GM18508 (cell line): Measurements from ENCODE around the gene CLDN19.
"Not testable (repeated sequence)": the region's sequence is repeated elsewhere in the genome, so short reads cannot be mapped to it uniquely, and the experiment has no call there.

Experiments used
- ATAC-seq: cut with Tn5 transposase; IDR thresholded peaks from one replicate; pipeline ENCODE4 v1.9.1; 2021; ENCODE audit warnings: moderate number of reproducible peaks; ENCODE audit not compliant: insufficient read depth, unreplicated experiment

Gene CLDN19

DNA sequence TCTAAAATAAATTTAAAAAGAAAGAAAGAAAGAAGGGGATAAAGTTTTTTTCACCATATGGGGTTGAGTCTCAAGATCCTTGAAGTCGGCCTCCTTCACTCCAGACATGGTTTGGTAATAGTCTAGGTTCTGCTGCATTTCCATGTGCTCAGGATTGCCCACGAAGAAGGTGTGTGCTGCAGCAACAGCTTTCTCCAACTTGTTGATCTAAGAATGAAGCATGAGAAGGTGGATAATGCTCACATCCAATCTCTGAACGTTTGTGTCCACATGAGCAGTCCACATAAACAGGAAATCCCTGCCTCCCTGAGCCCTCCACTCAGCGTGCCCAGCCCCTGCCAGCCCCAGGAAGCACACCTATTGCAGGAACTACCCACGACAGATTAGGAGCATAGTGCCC is 22.2 kb upstream of the CLDN19 start:
- no peak for ATAC-seq

DNA sequence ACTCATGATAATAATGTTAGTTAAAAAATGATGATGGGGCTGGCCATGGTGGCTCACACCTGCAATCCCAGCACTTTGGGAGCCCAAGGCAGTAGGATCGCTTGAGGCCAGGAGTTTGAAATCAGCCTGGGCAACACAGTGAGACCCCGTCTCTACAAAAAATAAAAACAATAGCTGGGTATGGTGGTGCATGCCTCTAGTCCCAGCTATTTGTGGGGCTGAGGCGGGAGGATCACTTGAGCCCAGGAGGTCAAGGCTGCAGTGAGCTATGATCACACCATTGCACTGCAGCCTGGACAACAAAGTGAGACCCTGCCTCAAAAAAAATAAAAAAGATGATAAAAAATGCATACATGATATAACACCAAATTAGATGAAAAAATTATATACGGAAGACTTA is 21.5 kb upstream of the CLDN19 start:
- ATAC-seq, result no peak

DNA sequence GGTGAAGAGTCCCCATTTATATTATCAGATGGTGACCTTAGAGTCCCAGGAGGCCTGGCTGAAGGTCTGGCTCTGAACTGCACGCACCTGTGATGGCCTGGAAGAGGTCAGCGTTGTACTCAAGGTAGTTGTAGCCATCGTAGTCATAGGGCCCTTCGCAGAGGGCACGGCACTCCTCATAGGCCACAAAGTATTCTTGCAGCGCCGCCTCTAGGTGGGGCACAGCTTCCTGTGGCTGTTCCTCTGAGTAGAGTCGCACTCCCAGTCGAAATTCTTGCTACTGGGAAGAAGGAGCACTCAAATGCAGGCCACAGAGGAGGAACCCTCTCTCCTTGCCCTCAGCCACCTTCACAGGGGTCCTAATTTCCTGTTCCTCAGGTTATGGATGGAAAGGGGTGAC is 19.1 kb upstream of the CLDN19 start:
- ATAC-seq, result no peak

DNA sequence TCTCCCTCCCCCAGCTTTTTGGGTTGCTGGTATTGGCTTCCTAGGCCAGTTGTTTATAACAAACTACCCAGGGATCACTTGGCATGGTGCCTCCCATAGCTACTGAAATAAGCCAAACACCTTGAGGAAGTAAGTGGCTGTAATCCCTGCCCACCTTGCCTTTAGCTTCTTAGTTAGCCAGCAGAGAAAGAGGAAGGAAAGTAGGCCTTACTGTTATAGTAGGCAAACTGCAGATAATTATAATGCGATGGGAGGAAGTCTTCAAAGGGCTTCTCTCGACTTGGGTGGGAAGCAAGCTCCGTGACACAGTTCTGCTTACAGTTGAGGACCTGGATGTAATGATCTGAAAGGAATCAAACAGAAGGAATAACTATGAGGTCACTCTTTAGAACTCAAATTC is 18.6 kb upstream of the CLDN19 start:
- ATAC-seq, result no peak

DNA sequence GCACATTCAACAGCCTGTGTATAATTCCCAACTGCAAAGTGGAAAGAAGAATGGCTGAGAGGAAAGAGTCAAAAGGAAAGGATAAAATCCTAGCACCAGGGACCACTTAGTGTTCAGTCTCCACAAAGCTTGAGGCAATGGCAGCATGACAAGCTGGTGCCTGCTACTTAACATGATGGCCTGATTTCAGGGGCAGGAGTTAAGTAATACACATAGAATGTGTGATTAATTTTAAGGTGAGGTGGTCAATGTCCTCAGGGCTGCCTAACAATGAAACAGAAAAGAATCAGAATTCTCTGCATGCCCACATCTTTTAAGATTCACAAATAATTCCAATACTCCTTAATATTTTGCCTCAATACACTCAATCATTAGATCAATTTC is 17.8 kb upstream of the CLDN19 start:
- no peak for ATAC-seq

DNA sequence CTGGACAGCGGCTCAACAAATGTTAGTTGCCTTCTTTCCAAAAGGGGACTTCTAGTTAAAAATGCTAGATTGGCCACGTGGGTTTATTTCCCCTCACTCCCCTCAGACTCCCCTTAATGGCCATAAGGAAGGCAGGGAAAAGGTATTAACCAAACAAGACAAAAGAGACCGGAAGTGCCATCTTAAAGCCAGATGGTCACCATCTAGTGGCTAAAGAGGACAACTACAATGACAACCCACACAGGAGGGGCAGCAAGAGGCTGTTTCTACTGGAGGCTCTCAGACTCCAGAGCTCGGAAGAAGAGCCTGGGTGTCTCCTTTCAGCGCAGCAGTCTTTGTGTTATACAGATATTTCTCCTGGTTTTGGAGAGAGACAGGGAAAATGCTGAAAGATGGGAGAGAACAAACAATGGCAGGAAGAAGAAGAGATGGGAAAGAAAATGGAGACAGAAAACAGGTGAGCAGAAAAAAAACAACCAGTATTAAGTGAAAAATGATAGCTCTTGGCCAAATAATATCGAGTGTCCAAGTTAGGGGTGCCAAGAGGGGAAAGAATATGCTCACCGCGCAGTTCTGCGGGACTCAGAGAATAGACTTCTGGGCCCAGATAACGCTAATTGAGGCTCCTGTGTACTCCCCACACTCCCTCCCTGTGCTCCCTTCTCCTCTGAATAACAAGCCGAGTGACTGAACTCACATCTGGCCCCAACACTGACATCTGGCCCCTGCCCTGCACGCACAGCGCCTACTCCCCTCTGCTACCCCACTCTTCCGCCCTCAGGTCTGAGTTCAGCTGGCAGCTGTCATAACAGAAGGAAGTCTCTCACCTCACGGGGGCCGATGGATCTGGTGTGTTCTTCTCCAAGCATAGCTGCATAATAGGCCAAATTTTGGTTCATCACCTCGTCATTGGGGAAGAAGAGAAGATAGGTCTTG is 17.2 kb upstream of the CLDN19 start:
- ATAC-seq, result no peak

DNA sequence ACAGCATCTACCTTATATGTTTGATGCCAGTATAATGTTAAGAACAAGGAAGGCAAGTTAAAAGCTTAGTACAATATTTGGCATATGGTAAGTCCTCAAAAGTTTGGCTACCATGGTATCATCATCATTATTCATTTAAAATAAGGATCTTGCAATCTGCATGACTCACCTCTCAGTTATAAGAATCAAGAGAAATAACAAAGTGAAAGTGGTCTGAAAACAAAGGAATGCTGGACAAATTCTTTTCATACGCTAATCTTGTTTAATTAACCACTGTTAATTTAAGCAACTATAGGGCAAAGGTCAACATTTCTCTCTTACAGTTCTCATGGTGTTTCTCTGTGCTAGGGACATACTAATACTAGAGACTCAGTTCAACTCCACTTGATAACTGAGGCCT is 13.0 kb upstream of the CLDN19 start:
- ATAC-seq, result no peak

DNA sequence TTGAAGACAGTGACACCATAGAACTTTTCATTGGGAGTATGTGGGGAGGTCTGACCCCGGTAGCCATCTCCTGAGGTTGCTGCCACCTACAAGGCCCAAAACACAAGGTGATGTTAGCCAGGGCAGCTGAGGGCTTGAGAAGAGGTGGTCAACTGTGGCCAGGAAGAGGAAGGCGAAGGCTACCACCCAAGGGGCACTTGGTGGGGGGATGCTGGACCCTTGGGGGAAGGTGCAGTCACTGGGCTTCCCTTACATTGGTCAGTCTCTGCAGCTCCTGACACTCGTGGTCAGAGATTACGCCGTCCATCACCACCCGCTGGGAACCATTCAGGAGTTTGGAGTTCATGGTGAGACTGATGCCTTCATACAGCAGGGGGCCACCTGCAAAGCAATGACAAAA is 12.2 kb upstream of the CLDN19 start:
- no peak for ATAC-seq

DNA sequence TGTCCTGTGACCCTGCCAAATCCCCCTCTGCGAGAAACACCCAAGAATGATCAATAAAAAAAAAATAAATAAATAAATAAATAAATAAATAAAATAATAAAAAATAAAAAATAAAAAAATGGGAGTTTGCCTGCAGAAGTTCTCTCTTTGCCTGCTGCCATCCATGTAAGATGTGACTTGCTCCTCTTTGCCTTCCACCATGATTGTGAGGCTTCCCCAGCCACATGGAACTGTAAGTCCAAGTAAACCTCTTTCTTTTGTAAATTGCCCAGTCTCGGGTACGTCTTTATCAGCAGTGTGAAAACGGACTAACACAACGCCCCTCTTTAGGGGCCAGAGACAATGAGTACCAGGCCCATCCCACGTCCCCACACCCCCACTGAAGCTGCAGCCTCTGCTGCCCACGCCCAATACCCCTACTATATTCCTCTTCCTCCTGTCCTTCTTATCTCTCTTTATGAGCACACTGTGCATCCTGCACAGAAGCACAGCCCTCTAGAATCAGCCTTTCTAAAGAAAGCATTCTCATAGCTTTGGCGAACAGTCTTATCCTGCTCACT is 11.6 kb upstream of the CLDN19 start:
- ATAC-seq, result not testable (repeated sequence)

DNA sequence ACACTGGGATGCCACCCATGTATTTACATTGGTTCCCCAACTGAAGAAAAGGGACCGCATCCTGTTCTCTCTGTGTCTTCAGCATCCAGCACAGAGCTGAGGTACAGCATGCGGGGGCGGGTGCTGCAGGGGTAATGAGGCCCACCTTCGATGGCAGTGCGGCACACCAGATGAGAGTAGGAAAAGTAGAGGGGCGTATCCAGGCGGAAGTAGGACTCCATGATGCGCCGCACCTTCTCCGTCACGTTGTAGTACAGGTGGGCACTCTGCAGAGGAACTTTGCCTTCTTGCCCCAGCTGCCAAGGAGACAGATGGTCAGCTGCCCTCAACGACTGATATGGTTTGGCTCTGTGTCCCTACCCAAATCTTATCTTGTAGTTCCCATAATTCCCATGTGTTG is 10.0 kb upstream of the CLDN19 start:
- ATAC-seq, result no peak

DNA sequence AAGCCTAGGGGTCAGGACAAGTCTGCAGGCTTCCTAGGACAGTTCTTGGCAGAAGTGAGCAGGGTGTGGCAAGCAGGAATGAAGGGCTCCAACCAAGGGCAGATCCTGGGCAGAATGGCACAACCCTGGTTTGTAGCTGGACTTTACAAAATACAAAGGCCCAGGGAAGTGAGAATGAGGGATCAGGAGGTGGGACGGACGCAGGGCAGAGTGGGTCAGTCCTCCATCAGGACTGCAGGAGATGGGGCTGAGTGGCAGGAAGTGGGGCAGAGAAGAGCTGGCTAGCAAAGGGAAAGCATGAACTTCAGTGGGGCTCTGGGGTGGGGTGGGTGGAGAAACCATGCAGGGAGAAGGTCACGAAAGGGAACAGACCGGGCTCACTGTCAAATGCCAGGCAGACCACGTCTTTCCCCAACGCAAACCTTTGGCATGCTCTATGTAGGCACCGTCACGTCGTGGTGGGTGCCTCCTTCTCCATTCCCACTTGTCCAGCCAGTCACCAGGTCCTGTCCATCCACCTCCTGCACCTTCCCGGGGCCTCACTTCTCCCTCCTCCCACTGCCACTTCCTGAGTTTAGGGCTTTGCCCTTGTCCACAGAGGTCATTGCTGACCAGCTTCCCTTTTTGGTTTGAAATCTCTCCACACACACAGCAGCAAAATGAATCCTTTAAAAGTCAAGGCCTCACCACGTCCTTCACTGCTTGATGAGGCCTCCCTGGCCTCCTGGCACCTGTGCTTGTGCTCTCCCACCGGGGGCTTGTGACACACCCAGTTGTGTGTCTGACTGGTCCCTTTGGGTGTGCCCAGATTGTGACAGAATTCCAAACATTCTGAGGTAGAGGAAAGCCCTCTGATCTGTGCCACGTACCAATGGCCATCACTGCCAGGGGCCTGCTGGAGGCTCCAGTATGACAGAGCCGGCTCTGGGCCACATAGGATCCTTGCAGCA is 8.7 kb upstream of the CLDN19 start:
- ATAC-seq, result no peak

DNA sequence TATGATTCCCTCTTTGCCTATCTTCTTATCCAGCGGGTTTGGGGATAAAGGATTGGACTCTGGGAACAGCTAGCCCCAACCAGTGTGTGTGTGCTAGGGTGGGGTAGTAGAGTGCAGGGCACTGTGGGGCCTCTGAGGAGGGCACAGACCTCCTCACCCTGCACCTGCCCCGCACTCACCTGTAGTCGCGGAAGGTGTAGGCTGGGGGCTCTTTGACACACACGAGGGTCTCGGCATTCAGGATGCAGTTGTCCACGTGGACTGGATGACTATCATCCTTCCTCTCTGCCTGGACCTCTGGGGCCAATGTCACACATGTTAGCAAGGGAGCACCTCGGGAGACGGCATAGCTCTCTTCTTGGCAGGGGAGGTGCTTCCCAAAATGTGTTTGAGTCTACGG is 8.0 kb upstream of the CLDN19 start:
- ATAC-seq, result no peak

DNA sequence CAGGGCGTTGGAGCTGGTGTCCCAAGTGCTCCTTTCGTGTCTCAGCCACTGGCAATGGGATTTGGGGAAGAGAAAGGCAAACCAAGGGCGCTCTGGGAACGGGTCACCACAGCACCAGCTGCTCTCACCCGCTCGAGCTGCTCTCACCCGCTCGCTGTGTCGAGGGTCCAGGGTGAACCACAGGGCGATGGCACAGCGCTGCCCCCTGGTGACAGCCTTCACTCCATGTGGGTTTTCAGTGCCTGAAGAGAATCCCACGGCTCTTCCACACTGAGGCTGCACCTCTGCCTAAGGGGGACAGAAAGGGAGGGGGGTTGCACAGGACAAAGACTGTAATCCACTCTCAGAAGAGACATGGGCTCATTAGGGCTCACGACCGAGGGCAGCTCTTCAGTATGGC is 7.1 kb upstream of the CLDN19 start:
- ATAC-seq, result no peak

DNA sequence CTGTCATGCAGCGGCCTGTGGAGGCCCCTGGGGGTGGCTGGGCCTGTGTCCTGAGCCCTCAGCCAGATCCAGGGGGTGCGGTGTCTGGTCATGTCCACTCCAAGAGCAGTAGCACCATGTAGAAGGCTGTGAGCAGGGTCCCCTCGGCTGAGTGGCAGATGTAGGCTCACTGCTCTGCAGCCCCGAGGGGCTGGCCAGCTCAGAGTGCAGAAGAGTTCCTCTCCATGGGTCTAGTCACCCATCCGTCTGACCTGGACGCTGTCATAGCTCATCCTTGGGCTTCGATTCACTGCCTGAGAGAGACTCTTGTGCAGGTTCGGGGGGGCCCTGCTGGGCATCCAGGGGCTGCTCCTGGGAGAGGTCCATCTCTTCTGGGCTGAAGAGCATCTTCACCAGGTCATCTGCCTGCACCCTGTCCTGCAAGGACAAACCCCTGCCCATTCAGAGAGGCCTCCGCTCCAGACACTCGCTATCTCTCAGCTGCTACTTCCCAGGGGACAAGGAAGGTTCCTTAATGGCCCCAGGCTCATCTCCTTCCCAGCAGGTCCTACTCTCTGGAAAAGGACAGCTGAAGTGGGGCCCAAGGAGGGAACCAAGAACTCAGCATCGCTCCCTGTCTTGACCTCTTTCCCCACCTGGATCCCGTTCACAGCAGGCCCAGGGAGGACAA is 6.5 kb upstream of the CLDN19 start:
- no peak for ATAC-seq

DNA sequence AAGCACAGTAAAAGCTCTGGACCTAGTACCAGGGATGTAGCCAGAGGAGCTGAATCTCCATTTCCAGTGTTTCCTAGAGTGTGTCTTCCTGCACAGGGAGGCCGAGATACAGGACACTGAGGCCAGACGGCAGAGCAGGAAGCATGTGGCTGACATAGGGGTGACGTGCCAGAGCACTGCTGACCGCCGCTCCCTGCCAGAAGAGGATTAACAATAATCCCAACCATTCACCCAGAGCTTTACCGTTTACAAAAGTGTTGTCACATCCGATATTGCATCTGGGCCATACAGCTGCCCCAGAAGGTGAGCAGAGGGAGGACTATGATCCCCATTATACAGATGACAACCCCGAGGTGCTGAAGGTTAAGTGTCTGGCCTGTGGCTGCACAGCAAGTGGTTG is 5.8 kb upstream of the CLDN19 start:
- ATAC-seq, result no peak

DNA sequence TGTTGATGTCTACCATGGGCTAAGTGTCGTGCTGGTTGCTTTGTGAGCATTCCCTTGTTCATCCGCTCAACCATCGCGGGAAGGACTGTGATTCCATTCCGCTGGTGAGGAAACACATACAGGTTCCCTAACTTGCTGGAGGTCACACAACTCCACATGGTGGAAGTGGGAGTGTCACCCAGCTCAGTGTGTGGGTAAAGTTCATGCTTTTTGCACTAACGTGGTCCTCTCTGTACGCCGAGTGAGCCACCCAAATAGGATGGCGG is 4.0 kb upstream of the CLDN19 start:
- ATAC-seq, result no peak

DNA sequence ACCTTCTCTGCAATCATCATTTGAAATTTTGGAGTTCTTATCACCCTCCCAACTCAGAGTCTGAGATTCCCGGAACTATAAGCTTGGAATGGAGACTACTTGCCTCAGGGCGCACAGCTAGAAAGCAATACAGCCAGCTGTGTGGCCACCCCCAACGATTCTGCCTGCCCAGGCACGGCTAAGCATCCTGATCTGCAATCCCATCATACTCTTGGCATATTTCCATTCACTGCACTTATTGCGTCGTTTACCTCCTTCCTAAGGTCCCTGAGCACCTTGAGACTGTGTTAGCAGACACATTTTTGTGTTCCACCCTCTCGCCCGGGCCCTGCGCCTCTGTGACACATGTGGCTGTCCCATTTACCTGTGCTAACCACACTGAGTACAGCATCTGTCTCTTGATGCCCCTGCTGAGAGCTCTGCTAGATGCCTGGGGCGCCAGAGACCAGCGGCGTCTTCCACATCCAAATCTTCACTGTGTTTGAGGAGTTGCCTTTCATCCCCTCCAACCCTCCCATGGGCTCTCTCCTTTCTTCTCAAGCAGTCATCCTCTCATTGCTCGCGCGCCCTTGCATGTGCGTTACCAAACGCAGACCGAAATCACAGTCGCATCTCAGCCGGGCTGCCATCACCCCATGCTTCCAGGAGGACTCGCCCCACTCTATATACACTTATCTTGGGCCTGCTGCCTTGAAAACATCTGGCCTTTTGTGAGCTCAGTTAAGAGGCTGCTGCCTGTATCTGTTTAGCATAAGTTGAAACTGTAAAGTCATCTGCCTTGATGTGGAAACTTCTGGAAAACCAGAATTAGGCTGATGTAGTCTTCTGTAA is 3.5 kb upstream of the CLDN19 start:
- ATAC-seq, result no peak

DNA sequence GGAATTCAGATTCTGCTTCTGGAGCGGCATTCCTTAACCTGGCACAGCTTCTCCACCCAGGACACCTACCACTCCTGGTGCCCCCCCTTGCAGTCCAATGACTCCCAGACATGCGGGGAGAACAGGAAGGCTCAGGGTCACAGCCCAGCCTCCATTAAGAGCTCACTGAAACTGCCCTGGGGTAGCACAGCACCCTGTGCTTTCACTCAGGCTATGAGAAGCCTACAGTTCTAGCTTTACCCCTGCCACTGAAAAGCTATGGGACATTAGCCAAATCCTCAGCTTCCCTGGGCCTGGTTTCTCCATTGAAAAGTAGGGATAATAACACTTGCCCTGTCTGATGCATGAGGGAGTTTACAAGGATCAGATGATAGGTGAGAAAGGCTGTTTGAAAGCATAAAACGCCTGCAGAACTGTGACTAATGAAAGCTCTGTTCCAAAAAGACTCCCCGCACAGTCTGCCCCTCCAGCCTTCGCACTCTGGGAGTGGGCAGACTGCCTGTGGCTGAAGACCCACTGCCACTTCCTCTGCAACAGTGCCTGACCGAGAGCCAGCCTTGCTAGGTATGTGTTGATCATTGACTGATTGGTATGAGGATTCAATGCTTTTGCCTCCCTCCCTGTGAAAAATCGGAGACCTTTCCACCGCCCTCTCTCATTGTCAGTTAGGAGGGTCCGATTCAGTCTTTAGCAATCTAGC is 2.7 kb upstream of the CLDN19 start:
- ATAC-seq, result no peak

DNA sequence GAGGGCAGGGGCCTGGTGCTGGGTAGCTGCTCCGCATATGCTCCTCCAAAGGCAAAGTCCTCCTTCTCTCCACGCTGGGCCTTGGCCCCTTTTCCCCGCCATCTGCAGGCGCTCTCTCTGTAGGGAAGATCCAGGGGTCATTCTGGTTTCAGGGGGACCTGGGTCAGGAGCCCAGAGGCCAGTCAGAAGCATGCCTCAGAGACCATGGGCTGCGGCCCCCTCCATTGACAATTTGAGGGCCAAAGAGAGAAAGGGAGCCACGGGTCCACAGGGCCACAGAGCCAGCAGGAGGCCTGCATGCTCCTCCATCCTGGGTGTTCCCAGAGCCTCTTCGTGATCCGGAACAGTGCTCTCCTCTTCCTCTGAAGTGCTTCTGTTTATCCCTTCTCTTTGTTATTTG is 2.1 kb upstream of the CLDN19 start:
- no peak for ATAC-seq
